ENCODE results near the gene SOX11. TPM values are rescaled to one million over a fixed set of nuclear protein-coding genes. Genes with fewer than 3 reads are reported as not detected.

SOX11 gene
- not detected in 5 replicates for total RNA-seq (2022; extraction: Qiagen RNA extraction)

GRCh38 chr2:5691985-5692529 lies at the start of gene SOX11:
Gene SOX11, plus strand, starts transcription at chr2:5692384. Its CDS starts 338 bp downstream, at chr2:5692722.

